Measurements from ENCODE around the gene TNS3.
"Not testable (repeated sequence)": the region's sequence is repeated elsewhere in the genome, so short reads cannot be mapped to it uniquely, and the experiment has no call there.

Gene TNS3

DNA sequence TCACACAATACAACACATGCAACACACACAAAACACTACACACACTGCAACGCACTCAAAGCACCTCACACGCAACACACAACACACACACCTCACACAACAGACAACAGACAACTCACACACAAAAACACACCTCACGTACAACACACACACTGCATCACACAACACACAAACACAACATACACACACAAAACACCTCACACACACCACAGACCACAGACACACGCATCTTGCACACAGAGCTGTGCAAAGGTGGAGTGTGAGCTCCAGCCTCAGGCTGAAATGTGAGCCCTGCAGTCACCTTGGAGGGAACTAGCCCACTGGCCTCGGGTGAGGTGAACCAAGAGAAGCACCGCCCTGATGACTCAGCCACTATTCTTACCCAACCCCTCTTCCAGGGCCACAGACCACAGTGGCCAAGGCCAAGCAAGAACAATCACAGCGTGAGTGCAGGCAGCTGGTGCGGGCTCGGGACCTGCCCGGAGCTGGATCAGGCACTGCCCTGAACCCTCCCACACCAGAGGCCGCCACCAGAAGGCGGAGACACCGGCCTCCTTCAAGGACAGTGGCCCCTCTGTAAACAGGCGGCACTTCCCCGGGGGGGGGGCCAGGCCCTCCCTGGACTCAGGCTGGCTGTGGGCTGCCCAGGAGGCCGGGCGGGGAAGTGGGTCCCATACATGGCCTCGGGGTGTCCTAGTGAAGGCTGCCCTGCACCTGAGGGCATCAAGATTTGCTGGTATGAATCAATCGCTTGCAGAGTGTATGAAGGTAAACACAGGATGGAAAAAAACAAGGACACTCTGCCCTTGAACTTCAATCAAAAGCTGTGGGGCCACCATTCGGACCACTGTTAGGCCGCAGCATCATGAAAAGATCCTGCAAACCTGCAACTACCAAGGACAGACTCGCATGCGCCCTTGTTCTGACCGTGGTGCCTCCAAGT lies 106.7 kb downstream of the TNS3 start:
- no peak for DNase-seq (ENCODE audit: extremely low read depth in 1 of 2, low read depth in 1 of 2)

- DNase-seq (ENCODE audit: extremely low read depth in 1 of 2, low read depth in 1 of 2) = no peak
Measured at GRCh38 chr7:47474211-47474936, 107.5 kb downstream of the TNS3 start.

GRCh38 chr7:47473499-47474210 lies 108.3 kb downstream of the TNS3 start:
- DNase-seq (ENCODE audit: extremely low read depth in 1 of 2, low read depth in 1 of 2) = no peak

GRCh38 chr7:47472444-47473157 lies 109.3 kb downstream of the TNS3 start:
- no peak for DNase-seq (ENCODE audit: extremely low read depth in 1 of 2, low read depth in 1 of 2)

DNA sequence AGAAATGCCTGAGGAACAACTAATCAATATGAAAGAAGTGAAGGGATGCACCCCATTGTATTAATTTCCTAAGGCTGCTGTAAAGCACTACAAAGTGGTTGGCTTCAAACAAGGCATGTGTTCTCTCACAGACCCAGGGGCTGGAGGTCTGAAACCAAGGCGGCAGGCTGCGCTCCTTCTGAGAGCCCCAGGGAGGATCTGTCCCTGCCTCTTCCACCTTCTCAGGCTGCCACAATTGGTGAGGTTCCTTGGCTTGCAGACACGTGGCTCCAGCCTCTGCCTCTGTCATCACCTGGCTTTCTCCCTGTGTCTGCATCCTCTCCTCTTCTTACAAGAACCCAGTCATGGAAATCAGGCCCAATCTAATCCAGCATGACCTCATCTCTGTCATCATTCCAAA lies 110.1 kb downstream of the TNS3 start:
- no peak for DNase-seq (ENCODE audit: extremely low read depth in 1 of 2, low read depth in 1 of 2)

DNA sequence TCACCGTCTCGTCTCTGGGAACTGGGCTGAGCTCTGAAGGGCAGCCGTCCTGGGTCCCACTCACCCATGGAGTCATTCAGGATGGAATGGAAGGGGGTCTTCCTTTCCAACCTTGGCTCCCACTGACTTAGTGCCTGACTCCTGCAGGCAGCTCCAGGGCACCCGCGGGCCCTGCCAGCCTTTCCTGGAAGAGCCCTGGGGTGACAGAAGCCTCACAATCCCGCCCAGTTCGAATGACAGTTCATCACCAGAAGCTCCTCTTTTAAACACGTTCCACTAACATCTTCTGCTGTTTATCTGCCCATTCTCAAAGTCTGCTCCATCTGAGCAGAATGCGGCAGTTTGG lies 110.6 kb downstream of the TNS3 start:
- no peak for DNase-seq (ENCODE audit: extremely low read depth in 1 of 2, low read depth in 1 of 2)

DNA sequence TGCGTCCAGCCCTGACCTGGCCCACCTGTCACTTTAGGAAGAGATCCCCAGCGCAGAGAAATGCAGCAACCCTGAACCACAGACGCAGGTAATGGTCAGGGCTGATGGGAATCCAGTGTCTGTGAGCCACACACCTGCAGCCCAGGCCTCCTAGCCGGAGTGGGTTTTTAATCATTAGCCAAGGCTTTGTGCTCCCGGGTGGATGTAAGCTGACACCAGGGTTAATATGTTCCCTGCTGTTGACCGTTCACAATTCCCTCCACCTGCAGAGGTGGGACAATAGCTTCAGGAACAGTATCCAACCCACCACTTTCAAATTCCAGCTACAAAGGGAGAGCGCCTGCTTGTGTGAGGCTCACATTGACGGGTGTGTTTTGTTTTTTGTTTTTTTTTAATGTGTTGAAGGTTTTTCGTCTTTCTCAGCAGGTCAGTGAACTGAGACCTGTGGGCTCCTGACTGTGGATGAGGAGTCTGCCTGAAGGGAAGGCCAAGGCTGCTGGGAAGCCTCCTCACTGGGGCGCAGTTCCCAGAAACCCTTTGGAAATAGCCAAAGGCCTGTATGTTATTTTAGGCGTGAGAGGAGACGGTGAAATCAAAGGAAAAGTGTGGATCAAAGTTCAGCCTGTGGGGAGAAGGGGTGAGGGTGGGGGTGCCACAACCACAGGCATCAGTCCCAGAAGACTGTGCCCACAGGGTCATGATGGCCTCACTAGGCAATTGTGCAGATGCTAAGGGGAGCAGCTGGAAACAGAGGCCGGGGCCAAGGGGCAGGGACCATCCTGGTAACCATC lies 111.1 kb downstream of the TNS3 start:
- DNase-seq (ENCODE audit: extremely low read depth in 1 of 2, low read depth in 1 of 2) = no peak

DNA sequence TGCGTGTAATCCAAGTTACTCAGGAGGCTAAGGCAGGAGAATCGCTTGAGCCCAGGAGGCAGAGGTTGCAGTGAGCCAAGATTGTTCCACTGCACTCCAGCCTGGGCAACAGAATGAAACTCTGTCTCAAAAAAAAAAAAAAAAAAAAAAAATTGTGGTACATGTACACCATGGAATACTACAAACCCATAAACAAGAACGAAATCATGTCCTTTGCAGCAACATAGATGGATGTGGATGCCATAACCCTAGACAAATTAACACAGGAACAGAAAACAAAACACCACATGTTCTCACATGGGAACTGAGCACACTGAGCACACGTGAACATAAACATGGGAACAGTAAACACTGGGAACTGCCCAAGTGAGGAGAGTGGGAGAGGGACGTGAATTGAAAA lies 112.1 kb downstream of the TNS3 start:
- not testable (repeated sequence) for DNase-seq (ENCODE audit: extremely low read depth in 1 of 2, low read depth in 1 of 2)

GRCh38 chr7:47466832-47467231 lies 115.1 kb downstream of the TNS3 start:
- DNase-seq (ENCODE audit: extremely low read depth in 1 of 2, low read depth in 1 of 2) = no peak

GRCh38 chr7:47465191-47465590 lies 116.7 kb downstream of the TNS3 start:
- no peak for DNase-seq (ENCODE audit: extremely low read depth in 1 of 2, low read depth in 1 of 2)

DNA sequence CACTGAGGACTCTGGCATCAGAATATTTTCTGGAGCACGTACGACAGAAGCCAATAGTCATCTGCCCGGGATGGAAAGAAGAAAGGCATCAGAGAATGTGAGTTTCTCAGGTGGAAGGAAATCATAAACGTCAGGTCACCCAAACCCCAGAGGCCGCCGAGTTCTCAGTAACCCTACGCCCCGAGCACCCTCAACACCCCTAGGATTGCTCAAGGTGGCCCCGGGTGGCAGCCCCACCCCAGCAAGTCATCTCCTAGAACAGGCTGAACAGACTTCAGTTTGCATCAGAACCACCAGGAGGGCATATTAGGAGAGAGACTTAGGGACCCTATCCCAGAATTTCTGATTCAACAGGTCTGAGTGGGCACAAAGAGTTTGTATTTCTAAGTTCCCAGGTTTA lies 117.6 kb downstream of the TNS3 start:
- no peak for DNase-seq (ENCODE audit: extremely low read depth in 1 of 2, low read depth in 1 of 2)

DNA sequence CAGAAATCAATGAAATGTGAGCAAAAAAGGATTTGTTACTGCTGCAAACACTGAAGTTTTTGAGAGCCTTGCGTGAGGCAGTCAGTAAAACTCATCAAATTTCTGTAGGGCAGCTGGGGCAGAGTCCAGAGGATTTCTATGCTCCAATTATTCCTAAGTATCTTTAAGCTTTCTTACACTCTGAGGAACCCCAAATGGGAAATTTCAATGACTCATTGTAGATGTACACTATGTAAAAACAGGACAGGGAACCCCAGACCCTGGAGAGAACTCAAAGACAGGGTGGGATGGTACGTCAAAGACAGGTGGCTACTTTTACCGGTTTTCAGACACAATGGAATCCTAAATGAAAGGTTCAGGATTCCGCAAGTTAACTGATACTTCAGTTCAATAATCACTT lies 120.2 kb downstream of the TNS3 start:
- DNase-seq (ENCODE audit: extremely low read depth in 1 of 2, low read depth in 1 of 2) = no peak

- DNase-seq (ENCODE audit: extremely low read depth in 1 of 2, low read depth in 1 of 2) = no peak
Measured at GRCh38 chr7:47461161-47461560, 120.8 kb downstream of the TNS3 start.

- DNase-seq (ENCODE audit: extremely low read depth in 1 of 2, low read depth in 1 of 2) = no peak
Measured at GRCh38 chr7:47460251-47460989, 121.5 kb downstream of the TNS3 start.

DNA sequence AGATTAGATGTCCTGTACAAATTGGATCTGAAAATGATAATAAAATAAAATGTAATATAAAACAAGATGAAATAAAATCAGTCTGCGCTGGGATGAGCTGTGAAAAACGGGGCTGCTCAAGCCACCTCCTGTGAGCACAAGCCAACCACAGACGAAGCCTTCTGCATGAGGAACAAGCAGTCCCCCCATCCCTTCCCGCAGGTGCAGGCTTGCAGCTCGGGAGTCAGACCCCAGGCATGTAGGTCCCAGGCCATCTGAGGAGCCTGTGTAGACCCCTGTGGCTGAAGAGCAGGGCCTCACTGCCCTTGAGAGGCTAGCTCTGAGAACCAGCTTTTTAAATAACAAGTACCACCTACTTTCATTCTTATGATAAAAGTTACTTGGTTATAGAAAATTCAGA lies 123.4 kb downstream of the TNS3 start:
- DNase-seq (ENCODE audit: extremely low read depth in 1 of 2, low read depth in 1 of 2) = no peak

DNA sequence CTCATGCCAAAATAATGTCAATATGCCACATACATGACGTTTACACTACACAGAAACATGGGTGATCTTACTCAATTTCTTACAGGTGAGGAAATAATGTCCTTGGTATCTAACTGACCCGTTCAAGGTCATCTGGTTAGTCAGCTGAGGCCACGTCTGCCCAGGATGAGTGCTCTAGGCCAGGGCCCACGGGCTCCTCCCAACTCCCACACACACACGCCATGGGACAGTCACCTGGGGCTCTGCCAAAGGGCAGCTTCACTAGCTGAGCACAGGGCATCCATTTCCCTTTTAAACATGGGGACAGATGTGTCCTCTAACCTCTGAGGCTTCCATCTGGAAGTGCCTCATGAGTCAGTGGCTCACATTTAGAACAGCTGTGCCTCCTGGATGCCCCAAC lies 123.9 kb downstream of the TNS3 start:
- no peak for DNase-seq (ENCODE audit: extremely low read depth in 1 of 2, low read depth in 1 of 2)

- no peak for DNase-seq (ENCODE audit: extremely low read depth in 1 of 2, low read depth in 1 of 2)
Measured at GRCh38 chr7:47456210-47456955, 125.5 kb downstream of the TNS3 start.

- DNase-seq (ENCODE audit: extremely low read depth in 1 of 2, low read depth in 1 of 2) = no peak
Measured at GRCh38 chr7:47455872-47456185, 126.1 kb downstream of the TNS3 start.

All from activated CD8-positive, alpha-beta memory T cell treated with anti-CD3 and anti-CD28 coated beads for 1 hour (primary cell).